ENCODE data around the gene EXTL2. TPM values are rescaled to one million over a fixed set of nuclear protein-coding genes. Genes with fewer than 3 reads are reported as not detected.

Gene EXTL2
- total RNA-seq, 4 donors from 2014 or later = 11.1 to 17.5 (median 13.5) TPM

DNA sequence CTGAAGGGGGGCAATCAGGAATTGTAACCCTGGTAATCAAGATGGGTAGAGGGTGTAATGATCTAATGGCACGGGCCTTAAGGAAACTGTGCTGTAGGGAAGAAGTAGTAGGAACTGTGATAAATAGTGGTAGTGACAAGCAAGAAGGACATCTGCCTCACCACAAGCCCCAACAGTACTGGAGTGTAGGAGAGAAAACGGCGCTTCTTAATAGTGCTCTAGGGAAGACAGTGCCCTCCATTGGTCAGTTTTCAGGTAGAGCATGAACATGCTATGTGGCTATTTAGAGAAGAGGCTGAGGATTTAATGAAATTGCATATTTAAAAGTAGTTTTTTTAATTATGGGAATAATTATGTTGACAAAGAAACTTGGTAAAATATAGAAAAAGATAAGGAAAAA, 33.5 kb upstream of the EXTL2 start:
- Histone ChIP-seq H3K4me1 (no peaks in the 10 kb centered on the region), H3K36me3 (peaks cover 0 to 35% (median 0%) of the 10 kb centered on the region in 3 donors), H3K4me3 (no peak overlapping the region), H3K27me3 (no peaks in the 10 kb centered on the region), H3K9me3 (no peaks in the 10 kb centered on the region), H3K27ac (no peak overlapping the region)
- no peak for DNase-seq (ENCODE audit: low spot score in 2 of 2)
- WGBS, 2 donors = 80 to 85% methylated on average over 3 of the region's 3 CpGs
- TF ChIP-seq CTCF (IDR thresholded peaks at IDR 0.05) = no peak
- TF ChIP-seq EP300 (IDR thresholded peaks at IDR 0.05) = no peak
- no peak for TF ChIP-seq POLR2A (IDR thresholded peaks at IDR 0.05)

DNA sequence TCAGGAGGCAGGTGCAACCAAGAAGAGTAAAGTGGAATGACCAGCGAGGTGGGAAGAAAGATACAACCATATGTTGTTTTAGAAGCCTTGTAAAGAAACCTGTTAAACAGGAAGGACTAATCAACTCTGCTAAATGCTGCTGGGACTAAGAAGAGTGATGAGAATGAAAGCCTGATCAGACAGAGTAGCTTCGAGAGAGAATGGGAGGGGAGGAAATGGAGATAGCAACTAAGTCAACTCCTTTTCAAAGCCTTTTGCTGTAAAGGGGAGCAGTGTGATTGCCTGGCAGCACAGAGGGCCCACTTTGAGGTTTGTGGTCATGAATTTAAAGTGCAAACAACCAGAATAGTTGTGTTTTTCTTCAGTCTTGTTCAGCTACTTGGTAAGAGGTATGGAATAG, 32.6 kb upstream of the EXTL2 start:
- Histone ChIP-seq H3K36me3 (peaks cover 0 to 32% (median 0%) of the 10 kb centered on the region in 3 donors), H3K4me3 (no peak overlapping the region), H3K27ac (no peak overlapping the region), H3K9me3 (no peaks in the 10 kb centered on the region), H3K4me1 (no peaks in the 10 kb centered on the region), H3K27me3 (no peaks in the 10 kb centered on the region)
- TF ChIP-seq POLR2A (IDR thresholded peaks at IDR 0.05) = no peak
- DNase-seq (ENCODE audit: low spot score in 2 of 2) = no peak
- 59 to 65% methylated on average over 2 of the region's 2 CpGs for WGBS, 2 donors

DNA sequence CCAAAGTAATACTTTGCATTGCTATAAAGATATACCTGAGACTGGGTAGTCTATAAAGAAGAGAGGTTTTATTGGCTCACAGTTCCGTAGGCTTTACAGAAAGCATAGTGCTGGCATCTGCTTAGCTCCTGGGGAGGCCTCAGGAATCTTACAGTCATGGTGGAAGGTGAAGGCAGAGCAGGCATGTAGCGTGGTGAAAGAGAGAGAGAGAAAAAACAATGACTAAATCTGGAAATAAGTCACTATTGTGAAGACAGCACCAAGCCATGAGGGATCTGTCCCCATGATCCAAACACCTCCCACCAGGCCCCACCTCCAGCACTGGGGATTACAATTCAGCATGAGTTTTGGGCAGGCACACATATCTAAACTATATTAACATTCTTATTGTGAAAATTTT, 31.6 kb upstream of the EXTL2 start:
- Histone ChIP-seq H3K4me1 (peaks cover 0 to 2% (median 0%) of the 10 kb centered on the region in 4 donors), H3K27me3 (no peaks in the 10 kb centered on the region), H3K4me3 (no peak overlapping the region), H3K9me3 (no peaks in the 10 kb centered on the region), H3K27ac (no peak overlapping the region), H3K36me3 (peaks cover 0 to 41% (median 0%) of the 10 kb centered on the region in 3 donors)
- TF ChIP-seq CTCF (IDR thresholded peaks at IDR 0.05) (no peak), EP300 (IDR thresholded peaks at IDR 0.05) (no peak), POLR2A (IDR thresholded peaks at IDR 0.05) (no peak)
- DNase-seq (ENCODE audit: low spot score in 2 of 2) = no peak
- WGBS, 2 donors = 96 to 100% methylated on average over 2 of the region's 2 CpGs

DNA sequence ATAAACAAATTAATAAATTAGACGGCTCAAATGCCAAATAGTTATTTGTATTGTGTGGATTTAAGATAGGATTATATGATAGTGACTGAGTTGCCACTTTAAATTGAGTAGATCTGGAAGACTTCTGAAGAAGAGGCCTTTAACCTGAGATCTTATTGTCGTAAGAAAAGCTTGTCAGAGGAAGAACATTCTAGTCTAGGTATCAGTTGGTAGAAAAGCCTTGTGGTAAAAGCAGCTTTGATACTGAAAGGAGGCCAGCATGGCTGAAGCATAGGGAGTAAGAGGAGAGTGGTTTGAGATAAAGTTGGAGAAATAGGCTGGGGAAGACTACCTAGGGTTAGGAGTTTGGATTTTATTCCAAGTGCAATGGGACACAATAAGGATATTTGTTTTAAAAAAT, 30.3 kb upstream of the EXTL2 start:
- H3K27me3 ChIP-seq = no peaks in the 10 kb centered on the region
- peaks cover 0 to 6% (median 0%) of the 10 kb centered on the region in 4 donors for H3K4me1 ChIP-seq
- no peak overlapping the region for H3K4me3 ChIP-seq
- TF ChIP-seq POLR2A (IDR thresholded peaks at IDR 0.05) = no peak
- TF ChIP-seq CTCF (IDR thresholded peaks at IDR 0.05) = no peak
- no peak for TF ChIP-seq EP300 (IDR thresholded peaks at IDR 0.05)
- H3K9me3 ChIP-seq = no peaks in the 10 kb centered on the region
- DNase-seq (ENCODE audit: low spot score in 2 of 2) = no peak
- peaks cover 0 to 41% (median 0%) of the 10 kb centered on the region in 3 donors for H3K36me3 ChIP-seq
- no peak overlapping the region for H3K27ac ChIP-seq
- 87 to 95% methylated on average over 2 of the region's 2 CpGs for WGBS, 2 donors

DNA sequence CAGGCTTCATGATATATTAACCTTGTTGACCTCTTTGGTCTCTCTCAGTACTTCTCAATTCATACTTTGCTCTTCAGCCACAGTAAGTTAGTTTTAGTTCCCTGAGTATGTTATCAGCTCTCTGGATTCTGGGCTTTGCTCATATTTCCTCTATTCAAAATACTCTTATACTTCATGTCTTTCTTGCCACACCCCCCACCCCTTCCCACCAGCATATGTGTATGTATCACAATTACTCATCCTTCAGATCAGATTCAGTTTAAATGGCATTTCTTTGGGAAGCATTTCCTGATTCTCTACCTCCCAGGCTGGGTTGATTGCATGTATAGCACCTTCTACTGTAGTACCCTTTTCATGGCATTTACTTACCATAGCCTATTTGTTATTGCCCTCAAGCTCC, 29.6 kb upstream of the EXTL2 start:
- Histone ChIP-seq H3K4me1 (peaks cover 0 to 6% (median 0%) of the 10 kb centered on the region in 4 donors), H3K9me3 (no peaks in the 10 kb centered on the region), H3K36me3 (peaks cover 0 to 41% (median 0%) of the 10 kb centered on the region in 3 donors), H3K27me3 (no peaks in the 10 kb centered on the region), H3K4me3 (no peak overlapping the region), H3K27ac (no peak overlapping the region)
- TF ChIP-seq EP300 (IDR thresholded peaks at IDR 0.05) (no peak), CTCF (IDR thresholded peaks at IDR 0.05) (no peak), POLR2A (IDR thresholded peaks at IDR 0.05) (no peak)
- no peak for DNase-seq (ENCODE audit: low spot score in 2 of 2)
